Lower leg skin (tissue), 4 donors: ENCODE measurements around the gene PSMD8. TPM values are rescaled to one million over a fixed set of nuclear protein-coding genes. Genes with fewer than 3 reads are reported as not detected.

Experiments
- DNase-seq, 2 donors: peaks; one replicate each; pipeline ENCODE4 v3.0.0-alpha.2; 2019; ENCODE audit warnings: low spot score in 2 of 2
- H3K4me3 ChIP-seq: fragments of 200-600 bp; sonication (generic); 2 replicates; pipeline ENCODE4 v1.5.1; 2017; ENCODE audit warnings: mild to moderate bottlenecking, low read depth; ENCODE audit not compliant: poor library complexity, severe bottlenecking
- CTCF ChIP-seq, 3 donors: fragments of 450-650 bp; IDR thresholded peaks; one replicate each; pipeline ENCODE4 v1.5.1; 2016; ENCODE audit warnings: antibody characterized with exemption in 3 of 3, mild to moderate bottlenecking in 3 of 3, moderate library complexity in 2 of 3
- POLR2A ChIP-seq, 2 donors: fragments of 450-650 bp; IDR thresholded peaks; one replicate each; pipeline ENCODE4 v1.6.1; 2016 to 2017; ENCODE audit warnings: antibody characterized with exemption in 2 of 2, mild to moderate bottlenecking in 1 of 2, moderate library complexity in 1 of 2
- WGBS, 2 donors: methylation state at CpG; one replicate each; pipeline ENCODE4 v1.1.5; 2018; 5-methylcytosine and 5-hydroxymethylcytosine counted together
- intact Hi-C: fragments of 100-400 bp; cut with DNase I; formaldehyde crosslinking; loops from one replicate; pipeline ENCODE4 v1.15.0; 2023; ENCODE audit warnings: low total_unique reads
- total RNA-seq, 4 donors: library from RNA; depleted of rRNA; stranded (reverse); fragments of >200 nt; gene quantifications; one replicate each; pipeline ENCODE4 v1.1.0, GENCODE V29; 2016

PSMD8 gene
- total RNA-seq, 4 donors from 2014 or later, result 222 to 319 (median 311) TPM

GRCh38 chr19:38386971-38387549 is 12.7 kb downstream of the PSMD8 start:
- intact Hi-C loops, result no loop called here
- TF ChIP-seq CTCF (IDR thresholded peaks at IDR 0.05) (no peak), POLR2A (IDR thresholded peaks at IDR 0.05) (no peak)
- no peak overlapping the region for H3K4me3 ChIP-seq
- WGBS, 2 donors, result 3 to 4% methylated on average over 20 to 25 of the region's 36 CpGs
- DNase-seq, result peak in 1 of 2 donors; percentile 89

GRCh38 chr19:38387550-38388348 is 13.4 kb downstream of the PSMD8 start, which contains the start of gene GGN:
TSS of gene GGN (minus strand) at chr19:38388034. CDS start at chr19:38387261, 773 bp downstream.
- no peak for TF ChIP-seq CTCF (IDR thresholded peaks at IDR 0.05)
- WGBS, 2 donors, result 2 to 3% methylated on average over 46 to 51 of the region's 51 CpGs
- intact Hi-C loops, result no loop called here
- peak; percentile 86 to 97 for DNase-seq
- H3K4me3 ChIP-seq, result peak within 1 kb of the TSS; percentile 21

- peak within 1 kb of the TSS; percentile 21 for H3K4me3 ChIP-seq
- intact Hi-C loops, result no loop called here
- DNase-seq, result no peak
- 0 to 3% methylated on average over 15 to 27 of the region's 46 CpGs for WGBS, 2 donors
- no peak for TF ChIP-seq CTCF (IDR thresholded peaks at IDR 0.05)
- no peak for TF ChIP-seq POLR2A (IDR thresholded peaks at IDR 0.05)
These were observed 14.2 kb downstream of the PSMD8 start, which contains the start of gene SPRED3 for GRCh38 chr19:38388349-38389100. TSS of gene SPRED3 (plus strand) at chr19:38388697. CDS start at chr19:38390303, 1,606 bp downstream.

- no peak for TF ChIP-seq POLR2A (IDR thresholded peaks at IDR 0.05)
- TF ChIP-seq CTCF (IDR thresholded peaks at IDR 0.05), result no peak
- no peak overlapping the region for H3K4me3 ChIP-seq
- 8 to 14% methylated on average over 25 to 27 of the region's 28 CpGs for whole genome bisulfite sequencing, 2 donors
- intact Hi-C loops, result no loop called here
- DNase-seq, result no peak
These were observed 14.9 kb downstream of the PSMD8 start for GRCh38 chr19:38389101-38389925.
